GM21529 (cell line): ENCODE results near the gene SLCO1B1.

ENCODE experiments used
- ATAC-seq: cut with Tn5 transposase; IDR thresholded peaks from one replicate; pipeline ENCODE4 v1.9.1; 2021; ENCODE audit not compliant: unreplicated experiment

Gene SLCO1B1

GRCh38 chr12:21219206-21219605 is 88.2 kb downstream of the SLCO1B1 start:
- ATAC-seq: no peak

GRCh38 chr12:21220266-21220665 is 89.3 kb downstream of the SLCO1B1 start:
- no peak for ATAC-seq

GRCh38 chr12:21221072-21221471 is 90.1 kb downstream of the SLCO1B1 start:
- ATAC-seq: no peak

- ATAC-seq: no peak
Measured at GRCh38 chr12:21221778-21222177, 90.8 kb downstream of the SLCO1B1 start.

GRCh38 chr12:21223930-21224329 is 92.9 kb downstream of the SLCO1B1 start:
- no peak for ATAC-seq

- ATAC-seq: no peak
Measured at GRCh38 chr12:21234395-21234794, 103.4 kb downstream of the SLCO1B1 start.

- no peak for ATAC-seq
Measured at GRCh38 chr12:21239866-21240265, 108.9 kb downstream of the SLCO1B1 start.

- ATAC-seq: no peak
Measured at GRCh38 chr12:21248679-21249078, 117.7 kb downstream of the SLCO1B1 start.

GRCh38 chr12:21252070-21252469 is 121.1 kb downstream of the SLCO1B1 start:
- no peak for ATAC-seq

- ATAC-seq: no peak
Measured at GRCh38 chr12:21257172-21257571, 126.2 kb downstream of the SLCO1B1 start.

- no peak for ATAC-seq
Measured at GRCh38 chr12:21264232-21264631, 133.2 kb downstream of the SLCO1B1 start.

GRCh38 chr12:21265932-21266331 is 134.9 kb downstream of the SLCO1B1 start:
- no peak for ATAC-seq

GRCh38 chr12:21276826-21277225 is 145.8 kb downstream of the SLCO1B1 start:
- no peak for ATAC-seq
